ENCODE measurements around the gene ATP10A. TPM values are rescaled to one million over a fixed set of nuclear protein-coding genes. Genes with fewer than 3 reads are reported as not detected.

The ATP10A gene
- total and polyA plus RNA-seq, 2 of the 8 experiments (the other 6 are each of a cell fraction or from before 2014, with no cell fraction given): 2.0 to 2.8 TPM

GRCh38 chr15:25684521-25685431 lies 178.4 kb downstream of the ATP10A start:
- Histone ChIP-seq H3K23ac (ENCODE audit: insufficient read length) (no peak overlapping the region), H2BK120ac (replicated peaks; ENCODE audit: low read depth, low read length) (no peak overlapping the region), H3K79me2 (ENCODE audit: control insufficient read depth in 1 of 2, insufficient read depth in 2 of 2, low read length in 2 of 2) (no peaks in the 10 kb centered on the region), H3K56ac (replicated peaks; ENCODE audit: insufficient read length, low read depth, low read length) (no peak overlapping the region), H2AK5ac (ENCODE audit: low read depth, low read length) (no peak overlapping the region), H2BK5ac (ENCODE audit: low read depth, low read length) (no peak overlapping the region), H3K27ac (ENCODE audit: low read depth, low read length) (no peak overlapping the region), H3K9ac (replicated peaks in 1 of 4; ENCODE audit: extremely low read depth in 1 of 4, low read depth in 3 of 4, low read length in 3 of 4) (no peak overlapping the region), H3K4ac (replicated peaks; ENCODE audit: insufficient read length, low read depth, low read length) (no peak overlapping the region), H3K18ac (ENCODE audit: extremely low read depth, low read length) (no peak overlapping the region), H2BK20ac (ENCODE audit: low read length) (no peak overlapping the region), H3K14ac (ENCODE audit: insufficient read length) (no peak overlapping the region), H3K36me3 (ENCODE audit: control insufficient read depth in 2 of 4, insufficient read depth in 4 of 4, low read length in 3 of 4) (no peaks in the 10 kb centered on the region), H2BK15ac (ENCODE audit: low read length) (peak overlapping the region; percentile 40; the same call in 1 of the 2 replicates), H4K5ac (ENCODE audit: insufficient read length, low read depth, low read length) (no peak overlapping the region), H2BK12ac (ENCODE audit: low read depth, low read length) (no peak overlapping the region), H4K8ac (ENCODE audit: extremely low read depth, insufficient read depth, low read length) (no peak overlapping the region), H4K91ac (replicated peaks; ENCODE audit: insufficient read length, low read length) (peak overlapping the region; percentile 2), H3K9me3 (ENCODE audit: insufficient read depth in 2 of 2, low read depth in 1 of 2, low read length in 1 of 2) (no peaks in the 10 kb centered on the region), H3K4me2 (ENCODE audit: insufficient read depth in 1 of 2, low read depth in 2 of 2, low read length in 2 of 2) (no peak overlapping the region), H2AFZ (ENCODE audit: low read length) (no peak overlapping the region), H4K20me1 (replicated peaks in 1 of 2; ENCODE audit: control insufficient read depth in 1 of 2, insufficient read depth in 2 of 2, low read length in 2 of 2) (no peaks in the 10 kb centered on the region), H3K4me3 (ENCODE audit: extremely low read depth in 1 of 4, insufficient read depth in 2 of 4, low read depth in 3 of 4, low read length in 4 of 4) (no peak overlapping the region), H3K23me2 (ENCODE audit: low read depth, low read length) (no peaks in the 10 kb centered on the region), H3K4me1 (replicated peaks in 1 of 4; ENCODE audit: control insufficient read depth in 3 of 4, insufficient read depth in 4 of 4, low read length in 3 of 4) (peaks cover 0 to 7% (median 0%) of the 10 kb centered on the region in 4 experiments; a peak in 3 of 7 replicates), H3K79me1 (ENCODE audit: low read depth, low read length) (no peaks in the 10 kb centered on the region), H3K27me3 (replicated peaks in 1 of 4; ENCODE audit: control insufficient read depth in 3 of 4, extremely low read depth in 1 of 4, insufficient read depth in 3 of 4, low read length in 3 of 4) (no peaks in the 10 kb centered on the region)
- TF ChIP-seq YY1 (IDR thresholded peaks at IDR 0.05; ENCODE audit: low read depth, low read length) (no peak), BCL11A (IDR thresholded peaks at IDR 0.05; ENCODE audit: low read depth in 2 of 2, low read length in 2 of 2) (no peak)
- TF ChIP-seq, protein P1, sequence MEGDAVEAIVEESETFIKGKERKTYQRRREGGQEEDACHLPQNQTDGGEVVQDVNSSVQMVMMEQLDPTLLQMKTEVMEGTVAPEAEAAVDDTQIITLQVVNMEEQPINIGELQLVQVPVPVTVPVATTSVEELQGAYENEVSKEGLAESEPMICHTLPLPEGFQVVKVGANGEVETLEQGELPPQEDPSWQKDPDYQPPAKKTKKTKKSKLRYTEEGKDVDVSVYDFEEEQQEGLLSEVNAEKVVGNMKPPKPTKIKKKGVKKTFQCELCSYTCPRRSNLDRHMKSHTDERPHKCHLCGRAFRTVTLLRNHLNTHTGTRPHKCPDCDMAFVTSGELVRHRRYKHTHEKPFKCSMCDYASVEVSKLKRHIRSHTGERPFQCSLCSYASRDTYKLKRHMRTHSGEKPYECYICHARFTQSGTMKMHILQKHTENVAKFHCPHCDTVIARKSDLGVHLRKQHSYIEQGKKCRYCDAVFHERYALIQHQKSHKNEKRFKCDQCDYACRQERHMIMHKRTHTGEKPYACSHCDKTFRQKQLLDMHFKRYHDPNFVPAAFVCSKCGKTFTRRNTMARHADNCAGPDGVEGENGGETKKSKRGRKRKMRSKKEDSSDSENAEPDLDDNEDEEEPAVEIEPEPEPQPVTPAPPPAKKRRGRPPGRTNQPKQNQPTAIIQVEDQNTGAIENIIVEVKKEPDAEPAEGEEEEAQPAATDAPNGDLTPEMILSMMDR (IDR thresholded peaks at IDR 0.05; ENCODE audit: control extremely low read depth in 1 of 3, insufficient read depth in 1 of 3, low read depth in 1 of 3, low read length in 3 of 3): peak in 1 of 3 experiments; percentile 6; a peak in 1 of 4 replicates
- WGBS, 2 experiments (ENCODE audit: extremely low coverage in 1 of 2, insufficient coverage in 1 of 2, insufficient read length in 1 of 2, insufficient replicate concordance in 2 of 2, low coverage in 1 of 2, low lambda C conversion rate in 2 of 2, missing lambda C conversion rate in 1 of 2): 81% methylated on average over 13 of the region's 13 CpGs; no CpG with 5 or more reads in 1 of the 2 experiments
- DNase-seq (ENCODE audit: low read depth in 1 of 2, low spot score in 2 of 2) (no peak), FAIRE-seq (no peak)
- POLR2A ChIA-PET (ENCODE audit: partially characterized antibody): no interaction called here
- CTCF ChIA-PET (ENCODE audit: partially characterized antibody): interaction anchor here (0.7 to 4.4 kb wide), 26 partner anchors 8 to 262 kb away, joined by 3 to 40 read pairs (median 4); no protein-coding TSS in a partner anchor

Measured in H1 (cell line).